ENCODE measurements around the gene WDR55. TPM values are rescaled to one million over a fixed set of nuclear protein-coding genes. Genes with fewer than 3 reads are reported as not detected.

Gene WDR55
- total and polyA plus RNA-seq, 2 of the 13 experiments (the other 11 are each of a cell fraction or from before 2014, with no cell fraction given), result 17.7 to 18.2 TPM

- Histone ChIP-seq H3K9ac (ENCODE audit: insufficient read depth, low read depth, low read length) (no peak overlapping the region), H3K27me3 (ENCODE audit: control insufficient read depth in 1 of 2, insufficient read depth in 2 of 2, low read length in 2 of 2) (no peaks in the 10 kb centered on the region), H3K79me2 (ENCODE audit: insufficient read depth, low read length) (no peaks in the 10 kb centered on the region), H3K4me3 (replicated peaks in 1 of 3; ENCODE audit: insufficient read depth in 1 of 3, low read depth in 2 of 3, low read length in 3 of 3) (no peak overlapping the region), H3K9me3 (ENCODE audit: low read length) (peaks cover 25% of the 10 kb centered on the region), H4K20me1 (ENCODE audit: insufficient read depth, low read length) (no peaks in the 10 kb centered on the region), H3K4me2 (ENCODE audit: low read depth, low read length) (no peak overlapping the region), H2AFZ (ENCODE audit: low read length) (no peak overlapping the region), H3K4me1 (ENCODE audit: insufficient read depth, low read length) (peaks cover 8% of the 10 kb centered on the region), H3K27ac (ENCODE audit: extremely low read length, insufficient read depth, low read length) (no peak overlapping the region), H3K36me3 (replicated peaks in 1 of 2; ENCODE audit: control insufficient read depth in 1 of 2, insufficient read depth in 2 of 2, low read length in 2 of 2) (no peaks in the 10 kb centered on the region)
- CTCF ChIA-PET (ENCODE audit: low intra/inter-chr PET ratio, low total read pairs), result no interaction called here
- ATAC-seq (no peak), FAIRE-seq (no peak), DNase-seq (ENCODE audit: low spot score) (no peak)
- intact Hi-C loops (cut with micrococcal nuclease; ENCODE audit: unreplicated experiment), result no loop called here
- in situ Hi-C loops (cut with HindIII; ENCODE audit: extremely low pct_ligation_motif_present, low pct_unique_long_range_greater_than_20kb), result no loop called here
- POLR2A ChIA-PET, result no interaction called here
- BruUV-seq (replicated peaks), result no TSS peak
- WGBS (ENCODE audit: low lambda C conversion rate), result 73% methylated on average over 6 of the region's 6 CpGs
- TF ChIP-seq ZNF724P (CRISPR knock-in tag; IDR thresholded peaks at IDR 0.05; ENCODE audit: borderline replicate concordance) (peak; percentile 99), ZNF770 (CRISPR knock-in tag; IDR thresholded peaks at IDR 0.05) (no peak), CEBPZ (IDR thresholded peaks at IDR 0.05; ENCODE audit: low read length) (no peak), ZFP36 (IDR thresholded peaks at IDR 0.05; ENCODE audit: borderline replicate concordance, low read depth, low read length, partially characterized antibody) (peak; percentile 69)
Measured at GRCh38 chr5:140627972-140628371, 36.7 kb upstream of the WDR55 start.

Data from HepG2 (cell line).